IMR-90 (cell line): Measurements from ENCODE around the gene IL18RAP. TPM values are rescaled to one million over a fixed set of nuclear protein-coding genes. Genes with fewer than 3 reads are reported as not detected.

Source experiments
- ATAC-seq: fragments of 200-7000 bp; cut with Tn5 transposase; 2 replicates; pipeline ENCODE4 v1.9.1; 2020; ENCODE audit warnings: low read depth, mild to moderate bottlenecking, moderate library complexity
- BruUV-seq: library from RNA; stranded (reverse); fragments of 400-500 nt; replicated peaks from 2 replicates; lab custom pipeline; 2021; lab: Mats Ljungman, UMichigan
- CTCF ChIA-PET: fragments of 300-600 bp; formaldehyde crosslinking; extraction: SDS; loops from one replicate; lab custom pipeline; 2021; ENCODE audit warnings: antibody characterized with exemption; lab: Yijun Ruan, JAX
- POLR2A ChIA-PET: fragments of 300-600 bp; sonication (Branson Sonifier 250); formaldehyde crosslinking; loops from one replicate; lab custom pipeline; 2022; ENCODE audit warnings: antibody characterized with exemption; ENCODE audit not compliant: unreplicated experiment; lab: Charles Lee
- DNase-seq: peaks from one replicate; pipeline ENCODE4 v3.0.0; 2013
- H2AFZ ChIP-seq: replicated peaks from 2 replicates; pipeline ENCODE3; 2013; ENCODE audit warnings: low read length, mild to moderate bottlenecking; ENCODE audit not compliant: poor library complexity
- H2AK5ac ChIP-seq: 2 replicates; pipeline ENCODE4 v1.6.1; 2013; ENCODE audit warnings: low read depth, low read length, inconsistent platforms
- H2AK9ac ChIP-seq: replicated peaks from 2 replicates; pipeline ENCODE3; 2013; ENCODE audit warnings: mild to moderate bottlenecking, low read depth, low read length, moderate library complexity; ENCODE audit not compliant: poor library complexity
- H2BK120ac ChIP-seq: 2 replicates; pipeline ENCODE4 v1.6.1; 2013; ENCODE audit warnings: low read depth, low read length, inconsistent platforms
- H2BK15ac ChIP-seq: 3 replicates; pipeline ENCODE4 v1.6.1; 2013; ENCODE audit warnings: low read depth, low read length, inconsistent platforms
- H2BK20ac ChIP-seq: 2 replicates; pipeline ENCODE4 v1.6.1; 2013; ENCODE audit warnings: low read depth, mild to moderate bottlenecking, inconsistent platforms, low read length, moderate library complexity
- H2BK5ac ChIP-seq: 2 replicates; pipeline ENCODE4 v1.6.1; 2013; ENCODE audit warnings: mild to moderate bottlenecking, low read depth, low read length, inconsistent platforms; ENCODE audit not compliant: poor library complexity, severe bottlenecking
- H3K14ac ChIP-seq: replicated peaks from 2 replicates; pipeline ENCODE4 v1.6.1; 2013; ENCODE audit warnings: low read depth, low read length, inconsistent platforms
- H3K18ac ChIP-seq: 2 replicates; pipeline ENCODE4 v1.6.1; 2013; ENCODE audit warnings: low read depth, low read length, control low read depth
- H3K23ac ChIP-seq: 2 replicates; pipeline ENCODE4 v1.6.1; 2013; ENCODE audit warnings: low read depth, low read length, inconsistent platforms
- H3K27ac ChIP-seq: 2 replicates; pipeline ENCODE4 v1.5.1; 2013; ENCODE audit warnings: mild to moderate bottlenecking, control low read depth, low read length; ENCODE audit not compliant: insufficient read depth
- H3K27me3 ChIP-seq: 2 replicates; pipeline ENCODE4 v1.6.1; 2013; ENCODE audit warnings: low read length; ENCODE audit not compliant: control insufficient read depth, insufficient read depth
- H3K36me3 ChIP-seq: 2 replicates; pipeline ENCODE4 v1.6.1; 2013; ENCODE audit warnings: low read length, mixed read lengths; ENCODE audit not compliant: control insufficient read depth, insufficient read depth
- H3K4ac ChIP-seq: 2 replicates; pipeline ENCODE4 v1.6.1; 2013; ENCODE audit warnings: low read depth, low read length, inconsistent platforms
- H3K4me1 ChIP-seq: 2 replicates; pipeline ENCODE4 v1.6.1; 2013; ENCODE audit warnings: low read length, mixed read lengths; ENCODE audit not compliant: control insufficient read depth, insufficient read depth
- H3K4me2 ChIP-seq: 2 replicates; pipeline ENCODE4 v1.6.1; 2013; ENCODE audit warnings: low read depth, mild to moderate bottlenecking, control low read depth, low read length, moderate library complexity
- H3K4me3 ChIP-seq: 2 replicates; pipeline ENCODE4 v1.5.1; 2013; ENCODE audit warnings: low read depth, mild to moderate bottlenecking, control low read depth, low read length, moderate library complexity; ENCODE audit not compliant: insufficient read depth
- H3K56ac ChIP-seq: 2 replicates; pipeline ENCODE4 v1.6.1; 2013; ENCODE audit warnings: low read length, inconsistent platforms; ENCODE audit not compliant: insufficient read depth; ENCODE audit errors: extremely low read depth
- H3K79me1 ChIP-seq, 2 experiments: 2 replicates each; pipeline ENCODE4 v1.6.1; 2013; ENCODE audit warnings: low read length in 2 of 2, inconsistent platforms in 1 of 2, low read depth in 1 of 2
- H3K9ac ChIP-seq: 2 replicates; pipeline ENCODE4 v1.6.1; 2013; ENCODE audit warnings: low read depth, low read length, control low read depth
- H3K9me1 ChIP-seq: 2 replicates; pipeline ENCODE4 v1.6.1; 2013; ENCODE audit warnings: low read length, inconsistent platforms; ENCODE audit not compliant: insufficient read depth
- H3K9me3 ChIP-seq: 2 replicates; pipeline ENCODE4 v1.6.1; 2013; ENCODE audit warnings: low read length; ENCODE audit not compliant: control insufficient read depth, insufficient read depth
- H4K20me1 ChIP-seq: 2 replicates; pipeline ENCODE4 v1.6.1; 2013; ENCODE audit warnings: low read length, inconsistent platforms; ENCODE audit not compliant: insufficient read depth
- H4K5ac ChIP-seq: 2 replicates; pipeline ENCODE4 v1.6.1; 2013; ENCODE audit warnings: mild to moderate bottlenecking, low read depth, low read length, control low read depth
- H4K8ac ChIP-seq, 2 experiments: 2 replicates each; pipeline ENCODE4 v1.6.1; 2013; ENCODE audit warnings: low read depth in 2 of 2, low read length in 2 of 2, control low read depth in 1 of 2, inconsistent platforms in 1 of 2
- H4K91ac ChIP-seq: 2 replicates; pipeline ENCODE4 v1.6.1; 2013; ENCODE audit warnings: low read depth, low read length, inconsistent platforms; ENCODE audit not compliant: insufficient read depth
- CEBPB ChIP-seq: IDR thresholded peaks from 2 replicates; pipeline ENCODE4 v1.6.1; 2012; ENCODE audit warnings: low read depth, low read length, improper control_type of control experiment
- FOS ChIP-seq: fragments of 150-350 bp; IDR thresholded peaks from 2 replicates; pipeline ENCODE4 v1.6.1; 2016; ENCODE audit warnings: low read depth, low read length
- MAFK ChIP-seq: IDR thresholded peaks from 2 replicates; pipeline ENCODE4 v1.6.1; 2012; ENCODE audit warnings: low read depth, low read length, improper control_type of control experiment
- MXI1 ChIP-seq: IDR thresholded peaks from 2 replicates; pipeline ENCODE4 v1.6.1; 2012; ENCODE audit warnings: low read depth, mild to moderate bottlenecking, low read length, moderate library complexity, borderline replicate concordance
- NFE2L2 ChIP-seq: fragments of 150-350 bp; IDR thresholded peaks from 2 replicates; pipeline ENCODE4 v1.6.1; 2016; ENCODE audit warnings: low read depth, mild to moderate bottlenecking, low read length
- RCOR1 ChIP-seq: IDR thresholded peaks from 2 replicates; pipeline ENCODE4 v1.6.1; 2012; ENCODE audit warnings: mild to moderate bottlenecking, low read length, improper control_type of control experiment; ENCODE audit not compliant: insufficient replicate concordance
- SMC3 ChIP-seq: fragments of 150-350 bp; IDR thresholded peaks from 2 replicates; pipeline ENCODE4 v1.6.1; 2016; ENCODE audit warnings: low read depth, mild to moderate bottlenecking, antibody characterized with exemption, low read length, moderate library complexity
- WGBS, 2 experiments: methylation state at CpG; one replicate each; pipeline versions ENCODE4 v1.1.5 to v1.1.7; 2013; ENCODE audit warnings: missing lambda C conversion rate in 2 of 2; ENCODE audit not compliant: insufficient read length in 1 of 2; ENCODE audit errors: extremely low coverage in 2 of 2; 5-methylcytosine and 5-hydroxymethylcytosine counted together
- dilution Hi-C: fragments of 300-500 bp; cut with HindIII; formaldehyde crosslinking; loops from one replicate; pipeline ENCODE4 v1.14.3; 2018; ENCODE audit warnings: low sequenced_read_pairs; ENCODE audit not compliant: unreplicated experiment
- in situ Hi-C: fragments of 300-500 bp; cut with MboI; formaldehyde crosslinking; loops from 3 replicates; pipeline ENCODE4 v1.14.3; 2019; ENCODE audit warnings: low sequenced_read_pairs, inconsistent platforms, mixed read lengths
- intact Hi-C: fragments of 100-400 bp; cut with micrococcal nuclease; formaldehyde crosslinking; loops from 2 replicates; pipeline ENCODE4 v1.10.0; 2022
- polyA plus RNA-seq, 3 experiments: library from polyadenylated mRNA; depleted of rRNA; stranded (reverse); fragments of >200 nt; gene quantifications; 2 replicates each; pipeline ENCODE4 v1.2.3, GENCODE V29; 2012; ENCODE audit warnings: low replicate concordance in 1 of 3
- total RNA-seq: library from RNA; depleted of rRNA; stranded (reverse); fragments of >200 nt; gene quantifications from 2 replicates; pipeline ENCODE4 v1.2.3, GENCODE V29; 2012
- TF ChIP-seq, protein P1 (sequence below): fragments of 150-350 bp; IDR thresholded peaks from 2 replicates; pipeline ENCODE4 v1.6.1; 2016; ENCODE audit warnings: low read depth, mild to moderate bottlenecking, low read length, moderate library complexity, borderline replicate concordance
- TF ChIP-seq, protein P2 (sequence below): fragments of 150-350 bp; IDR thresholded peaks from 2 replicates; pipeline ENCODE4 v1.6.1; 2017; ENCODE audit warnings: mild to moderate bottlenecking, antibody characterized with exemption, low read length, low read depth

IL18RAP gene
- total and polyA plus RNA-seq, 2 of the 4 experiments (the other 2 are of a cell fraction), result not detected

DNA sequence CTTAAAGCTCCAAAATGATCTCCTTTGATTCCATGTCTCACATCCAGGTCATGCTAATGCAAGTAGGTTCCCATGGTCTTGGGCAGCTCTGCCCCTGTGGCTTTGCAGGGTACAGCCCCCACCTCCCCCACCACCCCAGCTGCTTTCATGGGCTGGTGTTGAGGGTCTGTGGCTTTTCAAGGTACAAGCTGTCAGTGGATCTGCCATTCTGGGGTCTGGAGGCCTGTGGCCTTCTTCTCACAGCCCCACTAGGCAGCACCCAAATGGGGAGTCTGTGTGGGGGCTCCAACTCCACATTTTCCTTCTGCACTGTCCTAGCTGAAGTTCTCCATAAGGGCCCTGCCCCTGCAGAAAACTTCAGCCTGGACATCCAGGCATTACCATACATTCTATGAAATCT lies 69.0 kb downstream of the IL18RAP start (continued):
- TF ChIP-seq NFE2L2, result no peak

- H3K4ac ChIP-seq, result no peak overlapping the region
- H3K27me3 ChIP-seq, result no peaks in the 10 kb centered on the region; the same call in none of the 2 replicates
- no peak overlapping the region for H2BK20ac ChIP-seq
- ATAC-seq (no peak), DNase-seq (no peak)
- no peak overlapping the region for H4K91ac ChIP-seq
- no peak overlapping the region for H3K4me2 ChIP-seq
- H3K9me1 ChIP-seq, result no peaks in the 10 kb centered on the region
- H4K20me1 ChIP-seq, result no peaks in the 10 kb centered on the region
- H3K23ac ChIP-seq, result no peak overlapping the region
- no peak overlapping the region for H2AK9ac ChIP-seq
- no CpG with 5 or more reads among the region's 1 CpG for WGBS, 2 experiments
- ChIA-PET POLR2A (no interaction called here), CTCF (no interaction called here)
- no peak overlapping the region for H3K4me3 ChIP-seq
- H3K56ac ChIP-seq, result no peak overlapping the region
- H4K5ac ChIP-seq, result no peak overlapping the region
- H2BK120ac ChIP-seq, result no peak overlapping the region
- H3K14ac ChIP-seq, result no peak overlapping the region
- TF ChIP-seq SMC3 (no peak), CEBPB (no peak), MAFK (peak; percentile 77), FOS (no peak), MXI1 (no peak), RCOR1 (no peak)
- TF ChIP-seq, protein P1, sequence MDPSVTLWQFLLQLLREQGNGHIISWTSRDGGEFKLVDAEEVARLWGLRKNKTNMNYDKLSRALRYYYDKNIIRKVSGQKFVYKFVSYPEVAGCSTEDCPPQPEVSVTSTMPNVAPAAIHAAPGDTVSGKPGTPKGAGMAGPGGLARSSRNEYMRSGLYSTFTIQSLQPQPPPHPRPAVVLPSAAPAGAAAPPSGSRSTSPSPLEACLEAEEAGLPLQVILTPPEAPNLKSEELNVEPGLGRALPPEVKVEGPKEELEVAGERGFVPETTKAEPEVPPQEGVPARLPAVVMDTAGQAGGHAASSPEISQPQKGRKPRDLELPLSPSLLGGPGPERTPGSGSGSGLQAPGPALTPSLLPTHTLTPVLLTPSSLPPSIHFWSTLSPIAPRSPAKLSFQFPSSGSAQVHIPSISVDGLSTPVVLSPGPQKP, result no peak
- TF ChIP-seq, protein P2, sequence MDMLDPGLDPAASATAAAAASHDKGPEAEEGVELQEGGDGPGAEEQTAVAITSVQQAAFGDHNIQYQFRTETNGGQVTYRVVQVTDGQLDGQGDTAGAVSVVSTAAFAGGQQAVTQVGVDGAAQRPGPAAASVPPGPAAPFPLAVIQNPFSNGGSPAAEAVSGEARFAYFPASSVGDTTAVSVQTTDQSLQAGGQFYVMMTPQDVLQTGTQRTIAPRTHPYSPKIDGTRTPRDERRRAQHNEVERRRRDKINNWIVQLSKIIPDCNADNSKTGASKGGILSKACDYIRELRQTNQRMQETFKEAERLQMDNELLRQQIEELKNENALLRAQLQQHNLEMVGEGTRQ, result no peak
- no peak overlapping the region for H3K27ac ChIP-seq
- no peaks in the 10 kb centered on the region for H3K4me1 ChIP-seq
- no peaks in the 10 kb centered on the region for H3K79me1 ChIP-seq
- H2BK5ac ChIP-seq, result no peak overlapping the region
- H2AK5ac ChIP-seq, result no peak overlapping the region
- no peaks in the 10 kb centered on the region for H3K36me3 ChIP-seq
- intact Hi-C loops (no loop called here), dilution Hi-C loops (no loop called here), in situ Hi-C loops (no loop called here)
- H3K9me3 ChIP-seq, result no peaks in the 10 kb centered on the region
- H3K18ac ChIP-seq, result no peak overlapping the region
- no peak overlapping the region for H4K8ac ChIP-seq
- BruUV-seq, result no TSS peak
- H2AFZ ChIP-seq, result no peak overlapping the region
- H2BK15ac ChIP-seq, result no peak overlapping the region
- no peak overlapping the region for H3K9ac ChIP-seq
Observed at GRCh38 chr2:102494570-102494969, 71.6 kb downstream of the IL18RAP start.
